ENCODE measurements around the gene IGF2BP3. TPM values are rescaled to one million over a fixed set of nuclear protein-coding genes. Genes with fewer than 3 reads are reported as not detected.

The IGF2BP3 gene
- total RNA-seq, 1 experiment from 2014 or later: 11.7 TPM

- Histone ChIP-seq H3K36me3 (ENCODE audit: low read depth, low read length) (peaks cover 48% of the 10 kb centered on the region), H3K79me2 (ENCODE audit: low read length) (peaks cover 52% of the 10 kb centered on the region), H3K4me1 (ENCODE audit: insufficient read depth, low read length) (no peaks in the 10 kb centered on the region), H3K9ac (ENCODE audit: low read length) (no peak overlapping the region), H3K4me3 (ENCODE audit: low read length) (no peak overlapping the region), H4K20me1 (ENCODE audit: low read length) (peaks cover 6% of the 10 kb centered on the region; the same call in 1 of the 2 replicates), H3K27me3 (ENCODE audit: low read length) (no peaks in the 10 kb centered on the region), H3F3A (ENCODE audit: low read length, unreplicated experiment) (no peaks in the 10 kb centered on the region), H3K9me2 (replicated peaks; ENCODE audit: low read length) (no peaks in the 10 kb centered on the region), H2AFZ (ENCODE audit: low read length) (no peak overlapping the region), H3K4me2 (ENCODE audit: low read length) (no peak overlapping the region), H3K27ac (ENCODE audit: low read length) (no peak overlapping the region), H3K9me3 (ENCODE audit: low read length) (no peaks in the 10 kb centered on the region)
- intact Hi-C loops (cut with micrococcal nuclease): no loop called here
- ATAC-seq: no peak
- no peak for DNase-seq
- TF ChIP-seq EZH2phosphoT487 (IDR thresholded peaks at IDR 0.05; ENCODE audit: borderline replicate concordance, low read length) (no peak), CTCF (conservative IDR thresholded peaks at IDR 0.05; ENCODE audit: low read depth, low read length) (no peak), EZH2 (IDR thresholded peaks at IDR 0.05; ENCODE audit: low read length, unreplicated experiment) (no peak)
- BruUV-seq (replicated peaks): no TSS peak
- ChIA-PET POLR2A (ENCODE audit: unreplicated experiment) (no interaction called here), CTCF (no interaction called here)
These were observed 161.5 kb downstream of the IGF2BP3 start for GRCh38 chr7:23308754-23309153.

- Histone ChIP-seq H3K9ac (ENCODE audit: low read length) (no peak overlapping the region), H2AFZ (ENCODE audit: low read length) (no peak overlapping the region), H3K9me3 (ENCODE audit: low read length) (no peaks in the 10 kb centered on the region), H3K79me2 (ENCODE audit: low read length) (peaks cover 69% of the 10 kb centered on the region), H3F3A (ENCODE audit: low read length, unreplicated experiment) (no peaks in the 10 kb centered on the region), H3K4me3 (ENCODE audit: low read length) (no peak overlapping the region), H3K36me3 (ENCODE audit: low read depth, low read length) (peaks cover 53% of the 10 kb centered on the region), H3K27me3 (ENCODE audit: low read length) (no peaks in the 10 kb centered on the region), H3K9me2 (replicated peaks; ENCODE audit: low read length) (no peaks in the 10 kb centered on the region), H3K4me1 (ENCODE audit: insufficient read depth, low read length) (no peaks in the 10 kb centered on the region), H4K20me1 (ENCODE audit: low read length) (peaks cover 6% of the 10 kb centered on the region; the same call in 1 of the 2 replicates), H3K4me2 (ENCODE audit: low read length) (no peak overlapping the region), H3K27ac (ENCODE audit: low read length) (no peak overlapping the region)
- DNase-seq (no peak), ATAC-seq (no peak)
- POLR2A ChIA-PET (ENCODE audit: unreplicated experiment): no interaction called here
- intact Hi-C loops (cut with micrococcal nuclease): no loop called here
- TF ChIP-seq CTCF (conservative IDR thresholded peaks at IDR 0.05; ENCODE audit: low read depth, low read length) (no peak), EZH2 (IDR thresholded peaks at IDR 0.05; ENCODE audit: low read length, unreplicated experiment) (no peak), EZH2phosphoT487 (IDR thresholded peaks at IDR 0.05; ENCODE audit: borderline replicate concordance, low read length) (no peak)
- CTCF ChIA-PET: no interaction called here
- BruUV-seq (replicated peaks): no TSS peak
These were observed 163.3 kb downstream of the IGF2BP3 start for GRCh38 chr7:23306936-23307521.

GRCh38 chr7:23299770-23300300 is 170.5 kb downstream of the IGF2BP3 start:
- Histone ChIP-seq H3K79me2 (ENCODE audit: low read length) (peaks cover 56% of the 10 kb centered on the region), H3K9me3 (ENCODE audit: low read length) (no peaks in the 10 kb centered on the region), H3K27ac (ENCODE audit: low read length) (0 out of 2 replicates have a peak overlapping the region, but pooled peaks have one; percentile 27), H3K9ac (ENCODE audit: low read length) (peak overlapping the region; percentile 93), H4K20me1 (ENCODE audit: low read length) (peaks cover 20% of the 10 kb centered on the region), H2AFZ (ENCODE audit: low read length) (peak overlapping the region; percentile 79; the same call in 1 of the 2 replicates), H3K9me2 (replicated peaks; ENCODE audit: low read length) (no peaks in the 10 kb centered on the region), H3K4me3 (ENCODE audit: low read length) (peak overlapping the region; percentile 97), H3K4me1 (ENCODE audit: insufficient read depth, low read length) (peaks cover 22% of the 10 kb centered on the region), H3K27me3 (ENCODE audit: low read length) (no peaks in the 10 kb centered on the region), H3K36me3 (ENCODE audit: low read depth, low read length) (peaks cover 22% of the 10 kb centered on the region), H3F3A (ENCODE audit: low read length, unreplicated experiment) (no peaks in the 10 kb centered on the region), H3K4me2 (ENCODE audit: low read length) (peak overlapping the region; percentile 91)
- ATAC-seq (peak; percentile 6), DNase-seq (no peak)
- TF ChIP-seq EZH2phosphoT487 (IDR thresholded peaks at IDR 0.05; ENCODE audit: borderline replicate concordance, low read length) (no peak), EZH2 (IDR thresholded peaks at IDR 0.05; ENCODE audit: low read length, unreplicated experiment) (no peak), CTCF (conservative IDR thresholded peaks at IDR 0.05; ENCODE audit: low read depth, low read length) (no peak)
- POLR2A ChIA-PET (ENCODE audit: unreplicated experiment): interaction anchor here (0.6 kb wide), 2 partner anchors 30 to 1069 kb away, joined by 4 to 6 read pairs; no protein-coding TSS in a partner anchor
- intact Hi-C loops (cut with micrococcal nuclease): loop anchor here (1.0 to 5.0 kb wide), 2 partner anchors 32 to 57 kb away; no protein-coding TSS in a partner anchor
- CTCF ChIA-PET: no interaction called here
- no TSS peak for BruUV-seq (replicated peaks)
